ENCODE data around the gene RALGPS1. TPM values are rescaled to one million over a fixed set of nuclear protein-coding genes. Genes with fewer than 3 reads are reported as not detected.

The RALGPS1 gene
- total RNA-seq, 1 experiment from 2014 or later: 28.5 TPM

DNA sequence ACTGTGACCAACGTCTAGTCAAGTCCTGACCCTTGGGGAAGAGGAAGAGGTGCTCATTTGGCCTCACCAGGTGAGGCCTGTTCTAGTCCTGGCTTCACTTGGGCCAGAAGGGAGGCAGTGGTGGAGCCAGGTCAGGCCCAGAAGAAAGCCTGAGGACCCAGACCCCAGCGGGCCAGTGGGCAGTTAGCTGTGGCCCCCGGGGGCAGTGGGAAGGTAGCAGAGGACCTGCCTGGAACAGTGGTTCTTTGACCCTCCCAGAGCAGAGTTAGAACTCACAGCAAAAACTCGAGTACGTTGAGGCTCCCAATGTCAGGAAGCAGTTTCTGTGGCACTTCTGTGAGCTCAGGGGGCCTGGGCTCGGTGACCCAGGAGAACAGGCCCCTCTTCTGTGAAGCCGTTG is 284.0 kb downstream of the RALGPS1 start:
- no peak for ATAC-seq
- no peaks in the 10 kb centered on the region for H3K9me3 Mint-ChIP-seq
- no peak for DNase-seq (ENCODE audit: low spot score)
- no peaks in the 10 kb centered on the region for H3K27me3 Mint-ChIP-seq (ENCODE audit: low read depth)
- TF ChIP-seq, protein P1, sequence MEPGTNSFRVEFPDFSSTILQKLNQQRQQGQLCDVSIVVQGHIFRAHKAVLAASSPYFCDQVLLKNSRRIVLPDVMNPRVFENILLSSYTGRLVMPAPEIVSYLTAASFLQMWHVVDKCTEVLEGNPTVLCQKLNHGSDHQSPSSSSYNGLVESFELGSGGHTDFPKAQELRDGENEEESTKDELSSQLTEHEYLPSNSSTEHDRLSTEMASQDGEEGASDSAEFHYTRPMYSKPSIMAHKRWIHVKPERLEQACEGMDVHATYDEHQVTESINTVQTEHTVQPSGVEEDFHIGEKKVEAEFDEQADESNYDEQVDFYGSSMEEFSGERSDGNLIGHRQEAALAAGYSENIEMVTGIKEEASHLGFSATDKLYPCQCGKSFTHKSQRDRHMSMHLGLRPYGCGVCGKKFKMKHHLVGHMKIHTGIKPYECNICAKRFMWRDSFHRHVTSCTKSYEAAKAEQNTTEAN (CRISPR knock-in tag; IDR thresholded peaks at IDR 0.05): no peak
- TF ChIP-seq SOX15 (CRISPR knock-in tag; IDR thresholded peaks at IDR 0.05) (no peak), MYBL2 (CRISPR knock-in tag; IDR thresholded peaks at IDR 0.05) (no peak), ZNF317 (CRISPR knock-in tag; IDR thresholded peaks at IDR 0.05; ENCODE audit: borderline replicate concordance, low read depth) (no peak)
- TF ChIP-seq, protein P2, sequence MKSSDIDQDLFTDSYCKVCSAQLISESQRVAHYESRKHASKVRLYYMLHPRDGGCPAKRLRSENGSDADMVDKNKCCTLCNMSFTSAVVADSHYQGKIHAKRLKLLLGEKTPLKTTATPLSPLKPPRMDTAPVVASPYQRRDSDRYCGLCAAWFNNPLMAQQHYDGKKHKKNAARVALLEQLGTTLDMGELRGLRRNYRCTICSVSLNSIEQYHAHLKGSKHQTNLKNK (CRISPR knock-in tag; IDR thresholded peaks at IDR 0.05): no peak
- TF ChIP-seq, protein P3, sequence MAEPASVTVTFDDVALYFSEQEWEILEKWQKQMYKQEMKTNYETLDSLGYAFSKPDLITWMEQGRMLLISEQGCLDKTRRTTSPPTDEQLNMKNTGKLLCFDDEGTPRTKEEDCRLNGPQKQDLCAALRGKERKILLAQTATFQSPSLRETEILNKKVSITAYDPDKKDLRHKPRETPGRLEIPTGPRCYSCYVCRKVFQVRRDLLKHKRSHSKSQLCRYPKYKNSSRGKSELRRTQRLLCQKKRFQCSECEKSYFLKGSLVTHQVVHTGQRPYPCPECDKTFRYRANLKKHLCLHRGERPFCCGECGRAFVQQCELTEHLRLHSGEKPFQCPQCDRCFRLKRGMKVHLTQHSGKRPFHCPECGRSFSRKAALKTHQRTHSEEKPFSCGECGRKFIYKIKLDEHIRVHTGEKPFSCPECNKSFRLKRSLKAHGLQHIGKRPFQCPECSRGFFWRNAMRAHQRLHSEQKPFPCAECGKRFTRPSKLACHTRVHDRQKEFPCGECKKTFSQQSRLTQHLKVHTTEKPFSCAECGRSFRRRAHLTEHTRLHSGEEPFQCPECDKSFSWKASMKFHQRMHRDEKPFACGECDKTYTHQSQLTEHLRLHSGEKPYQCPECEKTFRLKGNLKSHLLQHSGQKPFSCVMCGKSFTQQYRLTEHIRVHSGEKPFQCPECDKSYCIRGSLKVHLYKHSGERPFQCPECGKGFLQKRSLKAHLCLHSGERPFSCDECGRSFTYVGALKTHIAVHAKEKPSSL (CRISPR knock-in tag; conservative IDR thresholded peaks at IDR 0.05): no peak
- H3K4me3 Mint-ChIP-seq: no peak overlapping the region
- H3K4me1 Mint-ChIP-seq: peaks cover 7% of the 10 kb centered on the region
- peak overlapping the region; percentile 27; the same call in 1 of the 2 replicates for H3K27ac Mint-ChIP-seq
- H3K36me3 Mint-ChIP-seq: no peaks in the 10 kb centered on the region
- ChIA-PET POLR2A (interaction anchor here (0.6 to 1.3 kb wide), 2 partner anchors 234 to 258 kb away, joined by 3 read pairs; no protein-coding TSS in a partner anchor), CTCF (interaction anchor here (0.7 to 9.5 kb wide), 28 partner anchors 11 to 344 kb away, joined by 3 to 63 read pairs (median 3); partner anchors contain the start of genes ANGPTL2 and RALGPS1)

DNA sequence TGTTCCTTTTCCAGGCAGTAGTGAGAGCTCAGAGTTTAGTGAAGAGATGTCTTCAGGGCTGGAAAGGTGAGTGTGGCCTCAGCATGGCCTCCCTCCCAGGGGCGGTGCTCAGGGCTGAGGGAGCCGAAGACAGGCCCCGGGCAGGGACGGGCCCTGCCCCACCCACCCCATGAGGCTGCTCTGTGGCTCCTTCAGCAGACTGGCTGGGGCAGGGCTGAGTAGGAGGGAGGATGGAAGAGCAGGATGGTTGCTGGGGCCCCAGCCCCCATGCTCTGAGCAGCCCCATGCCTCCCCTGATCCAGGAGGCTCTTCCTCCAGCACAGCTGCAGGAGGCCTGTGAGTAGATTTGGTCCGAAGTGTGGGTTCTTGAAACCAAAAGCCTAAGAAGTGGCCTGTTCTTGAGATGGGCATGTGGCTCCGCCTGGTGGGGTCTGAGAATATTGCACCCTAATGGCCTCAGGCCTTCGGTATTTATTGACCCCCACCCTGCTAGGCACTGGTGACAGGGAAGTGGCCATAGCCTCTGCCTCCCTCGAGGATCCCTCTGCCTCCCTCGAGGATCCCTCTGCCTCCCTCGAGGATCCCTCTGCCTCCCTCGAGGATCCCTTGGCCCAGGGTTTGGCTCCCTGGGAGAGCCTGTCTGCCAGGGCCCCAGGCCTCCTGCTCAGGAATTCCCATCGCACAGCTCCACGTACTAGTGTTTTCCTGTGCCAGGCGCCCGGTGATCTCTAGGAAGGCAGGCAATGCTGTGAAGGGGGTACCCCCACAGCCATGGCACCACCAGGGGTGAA is 284.6 kb downstream of the RALGPS1 start:
- H3K4me3 Mint-ChIP-seq: no peak overlapping the region
- H3K4me1 Mint-ChIP-seq: peaks cover 7% of the 10 kb centered on the region
- no peaks in the 10 kb centered on the region for H3K9me3 Mint-ChIP-seq
- ChIA-PET CTCF (interaction anchor here (0.7 to 9.5 kb wide), 30 partner anchors 12 to 344 kb away, joined by 3 to 63 read pairs (median 3); partner anchors contain the start of genes ANGPTL2 and RALGPS1), POLR2A (interaction anchor here (0.6 to 1.3 kb wide), 2 partner anchors 235 to 258 kb away, joined by 3 read pairs; no protein-coding TSS in a partner anchor)
- no peaks in the 10 kb centered on the region for H3K36me3 Mint-ChIP-seq
- DNase-seq (ENCODE audit: low spot score) (peak; percentile 92), ATAC-seq (peak; percentile 86)
- TF ChIP-seq MYBL2 (CRISPR knock-in tag; IDR thresholded peaks at IDR 0.05) (no peak), NFYB (CRISPR knock-in tag; conservative IDR thresholded peaks at IDR 0.05; ENCODE audit: low read depth) (no peak)
- TF ChIP-seq, protein P4, sequence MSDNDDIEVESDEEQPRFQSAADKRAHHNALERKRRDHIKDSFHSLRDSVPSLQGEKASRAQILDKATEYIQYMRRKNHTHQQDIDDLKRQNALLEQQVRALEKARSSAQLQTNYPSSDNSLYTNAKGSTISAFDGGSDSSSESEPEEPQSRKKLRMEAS (CRISPR knock-in tag; IDR thresholded peaks at IDR 0.05): 0 out of 2 replicates have a peak, but pooled peaks have one; percentile 23
- TF ChIP-seq, protein P5, sequence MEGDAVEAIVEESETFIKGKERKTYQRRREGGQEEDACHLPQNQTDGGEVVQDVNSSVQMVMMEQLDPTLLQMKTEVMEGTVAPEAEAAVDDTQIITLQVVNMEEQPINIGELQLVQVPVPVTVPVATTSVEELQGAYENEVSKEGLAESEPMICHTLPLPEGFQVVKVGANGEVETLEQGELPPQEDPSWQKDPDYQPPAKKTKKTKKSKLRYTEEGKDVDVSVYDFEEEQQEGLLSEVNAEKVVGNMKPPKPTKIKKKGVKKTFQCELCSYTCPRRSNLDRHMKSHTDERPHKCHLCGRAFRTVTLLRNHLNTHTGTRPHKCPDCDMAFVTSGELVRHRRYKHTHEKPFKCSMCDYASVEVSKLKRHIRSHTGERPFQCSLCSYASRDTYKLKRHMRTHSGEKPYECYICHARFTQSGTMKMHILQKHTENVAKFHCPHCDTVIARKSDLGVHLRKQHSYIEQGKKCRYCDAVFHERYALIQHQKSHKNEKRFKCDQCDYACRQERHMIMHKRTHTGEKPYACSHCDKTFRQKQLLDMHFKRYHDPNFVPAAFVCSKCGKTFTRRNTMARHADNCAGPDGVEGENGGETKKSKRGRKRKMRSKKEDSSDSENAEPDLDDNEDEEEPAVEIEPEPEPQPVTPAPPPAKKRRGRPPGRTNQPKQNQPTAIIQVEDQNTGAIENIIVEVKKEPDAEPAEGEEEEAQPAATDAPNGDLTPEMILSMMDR (IDR thresholded peaks at IDR 0.05): peak; percentile 91
- no peaks in the 10 kb centered on the region for H3K27me3 Mint-ChIP-seq (ENCODE audit: low read depth)
- H3K27ac Mint-ChIP-seq: no peak overlapping the region

DNA sequence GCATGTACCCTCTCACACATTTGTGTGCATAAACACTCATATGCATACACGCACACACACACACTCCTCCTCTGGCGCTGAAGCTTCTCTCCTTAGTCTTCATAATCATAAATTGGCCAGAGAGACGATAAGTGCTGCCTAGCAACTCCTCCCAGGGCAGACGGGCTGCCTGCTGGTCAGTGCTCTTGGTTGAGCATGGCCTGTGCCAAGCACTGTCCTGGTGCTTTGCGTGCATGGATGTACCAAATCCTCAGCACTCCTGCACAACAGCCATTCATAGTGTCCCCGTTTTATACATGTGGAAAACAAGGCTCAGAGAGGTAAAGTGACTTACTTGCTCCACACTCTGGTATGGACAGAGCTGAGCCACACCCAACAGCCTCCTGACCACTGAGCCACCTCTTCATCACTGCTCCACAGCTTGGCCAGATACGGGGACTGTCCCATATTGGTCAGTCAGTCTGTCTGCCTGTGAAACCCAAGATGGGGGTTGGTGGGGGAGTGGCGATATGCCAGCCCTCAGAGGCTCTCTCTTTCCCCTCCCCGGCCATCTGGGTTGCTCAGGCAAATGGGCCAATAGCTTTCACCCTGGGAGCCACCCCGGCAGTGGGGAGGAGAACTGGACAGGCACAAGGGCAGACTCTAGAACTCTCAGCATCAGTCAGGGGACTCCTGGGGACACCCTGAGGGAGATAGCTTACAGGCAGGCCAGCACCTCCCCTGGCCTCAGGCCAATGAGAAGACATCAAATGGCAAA is 285.7 kb downstream of the RALGPS1 start:
- H3K4me1 Mint-ChIP-seq: peaks cover 7% of the 10 kb centered on the region
- H3K9me3 Mint-ChIP-seq: no peaks in the 10 kb centered on the region
- TF ChIP-seq, protein P1 (CRISPR knock-in tag; IDR thresholded peaks at IDR 0.05): no peak
- TF ChIP-seq RORB (CRISPR knock-in tag; IDR thresholded peaks at IDR 0.05): no peak
- ATAC-seq (no peak), DNase-seq (ENCODE audit: low spot score) (no peak)
- no peak overlapping the region for H3K4me3 Mint-ChIP-seq
- CTCF ChIA-PET: interaction anchor here (1.0 to 9.5 kb wide), 10 partner anchors 13 to 260 kb away, joined by 3 to 63 read pairs (median 6); no protein-coding TSS in a partner anchor
- POLR2A ChIA-PET: no interaction called here
- peak overlapping the region; percentile 68; the same call in 1 of the 2 replicates for H3K27ac Mint-ChIP-seq
- no peaks in the 10 kb centered on the region for H3K27me3 Mint-ChIP-seq (ENCODE audit: low read depth)
- no peaks in the 10 kb centered on the region for H3K36me3 Mint-ChIP-seq
